HuH-7 (cell line): ENCODE measurements around the gene AGBL5.
A peak's percentile ranks its signal among the peaks of the same experiment; 100 is the strongest.

ENCODE experiments used
- DNase-seq: peaks from one replicate; pipeline ENCODE4 v3.0.0; 2011; ENCODE audit warnings: low spot score

AGBL5 gene

DNA sequence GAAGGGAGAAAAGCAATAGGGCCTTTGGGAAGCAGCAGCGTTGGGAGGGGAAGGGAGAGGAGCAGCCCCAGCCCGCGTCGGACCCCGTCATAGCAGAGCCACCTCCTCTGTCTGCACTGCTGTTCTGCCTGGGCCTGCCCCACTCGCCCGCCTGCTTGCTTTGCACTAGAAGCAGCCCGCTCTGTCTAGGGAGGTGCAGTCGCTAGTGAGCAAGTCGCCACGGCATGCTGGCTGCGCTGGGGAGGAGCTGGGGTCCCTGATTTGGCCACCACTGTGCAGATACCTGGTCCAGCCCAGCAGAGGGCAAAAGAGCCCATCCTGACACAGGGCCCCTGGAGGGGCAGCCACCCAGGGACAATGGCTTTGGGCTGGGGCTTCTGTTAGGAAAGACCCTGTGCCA is 26.7 kb upstream of the AGBL5 start:
- DNase-seq: no peak

DNA sequence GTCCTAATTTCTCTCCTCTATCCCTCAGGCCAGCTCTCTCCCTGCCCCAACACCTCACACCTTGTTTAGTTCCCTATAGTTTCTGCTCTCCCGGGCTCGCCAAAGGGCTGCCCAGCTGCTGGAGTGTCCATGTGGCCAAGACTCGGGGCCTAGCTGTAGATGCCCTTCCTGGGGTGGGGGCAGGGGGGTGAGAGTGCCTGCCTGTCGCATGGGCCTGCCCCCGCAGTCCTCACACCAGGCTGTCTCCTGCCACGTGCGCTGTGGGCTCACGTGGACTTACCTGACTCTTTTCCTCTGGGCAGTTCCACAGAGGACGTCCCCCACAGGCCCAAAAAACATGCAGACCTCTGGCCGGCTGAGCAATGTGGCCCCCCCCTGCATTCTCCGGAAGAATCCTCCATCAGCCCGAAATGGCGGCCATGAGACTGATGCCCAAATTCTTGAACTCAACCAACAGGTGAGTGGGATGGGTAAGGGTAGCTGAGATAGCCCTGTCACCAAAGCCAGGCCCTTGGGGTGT is 26.1 kb upstream of the AGBL5 start:
- DNase-seq: no peak

DNA sequence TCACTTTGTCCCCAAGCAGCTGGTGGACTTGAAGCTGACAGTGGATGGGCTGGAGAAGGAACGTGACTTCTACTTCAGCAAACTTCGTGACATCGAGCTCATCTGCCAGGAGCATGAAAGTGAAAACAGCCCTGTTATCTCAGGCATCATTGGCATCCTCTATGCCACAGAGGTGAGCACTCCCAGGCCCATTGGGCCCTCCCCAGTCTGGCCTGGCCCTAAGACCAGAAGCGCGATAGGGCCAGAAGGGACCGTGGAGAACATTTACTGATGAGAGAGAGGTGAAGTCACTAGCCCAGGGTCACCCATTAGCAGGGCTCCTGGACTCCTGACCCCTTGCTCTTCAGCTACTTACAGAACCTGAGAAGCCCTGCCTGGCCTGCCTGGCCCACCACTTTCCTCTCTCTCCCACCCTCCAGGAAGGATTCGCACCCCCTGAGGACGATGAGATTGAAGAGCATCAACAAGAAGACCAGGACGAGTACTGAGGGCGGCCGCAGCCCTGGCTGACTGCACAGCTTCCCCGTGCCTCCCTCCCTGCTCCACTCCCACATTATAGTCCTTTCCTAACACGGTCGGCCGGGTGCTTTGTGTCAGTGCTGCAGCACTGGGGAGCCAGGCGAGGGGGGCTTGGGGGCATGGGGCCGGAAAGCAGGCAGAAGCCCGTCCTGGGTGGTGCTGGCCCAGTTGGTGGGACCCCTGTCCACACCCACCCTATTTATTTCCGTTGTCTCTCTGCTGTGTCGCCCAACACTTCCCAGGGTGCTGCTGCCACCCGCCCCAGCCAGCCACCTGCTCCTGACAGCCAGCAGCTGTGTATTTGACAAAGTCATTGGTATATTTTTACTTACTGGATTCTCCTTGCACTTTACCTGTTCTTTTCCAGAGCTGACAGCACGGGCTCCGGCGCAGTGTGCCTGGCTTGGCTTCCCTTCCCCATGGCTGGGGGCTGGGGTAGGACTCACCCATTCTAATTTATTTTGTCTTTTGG is 25.3 kb upstream of the AGBL5 start:
- DNase-seq: no peak

DNA sequence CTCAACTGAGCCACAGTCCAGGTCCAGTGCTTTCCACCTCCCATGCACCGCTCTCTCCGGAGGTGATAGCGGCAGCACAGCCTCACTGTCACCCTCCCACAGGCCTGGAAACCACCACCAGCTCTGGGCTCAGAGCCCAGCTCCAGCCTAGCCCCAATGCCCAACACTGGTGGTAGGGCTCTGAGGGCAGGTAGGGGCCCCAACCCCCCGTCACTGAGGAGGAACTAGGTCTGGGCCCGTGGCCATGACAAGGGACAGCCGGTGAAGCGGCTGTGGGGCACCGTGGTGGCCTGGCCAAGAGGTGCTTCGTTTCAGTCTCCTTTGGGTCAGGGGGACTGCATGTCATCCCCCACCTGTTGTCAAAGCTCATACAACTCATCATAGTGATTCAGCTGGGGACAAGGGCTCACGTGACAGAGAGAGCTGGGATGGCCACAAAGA is 24.2 kb upstream of the AGBL5 start:
- DNase-seq: no peak

DNA sequence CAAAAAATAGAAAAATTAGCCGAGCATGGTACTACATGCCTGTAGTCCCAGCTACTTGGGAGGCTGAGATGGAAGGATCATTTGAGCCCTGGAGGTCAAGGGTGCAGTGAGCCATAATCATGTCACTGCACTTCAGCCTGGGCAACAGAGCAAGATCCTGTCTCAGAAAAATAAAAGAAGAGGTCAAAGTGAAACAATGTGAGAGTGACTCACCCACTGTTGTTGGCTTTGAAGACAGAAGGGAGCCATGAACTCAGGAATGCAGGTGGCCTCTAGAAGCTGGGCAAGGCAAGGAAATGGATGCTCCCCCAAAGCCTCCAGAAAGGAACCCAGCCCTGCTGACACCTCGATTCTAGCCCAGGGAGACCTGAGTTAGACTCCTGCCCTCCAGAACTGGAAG is 22.4 kb upstream of the AGBL5 start:
- DNase-seq: no peak

DNA sequence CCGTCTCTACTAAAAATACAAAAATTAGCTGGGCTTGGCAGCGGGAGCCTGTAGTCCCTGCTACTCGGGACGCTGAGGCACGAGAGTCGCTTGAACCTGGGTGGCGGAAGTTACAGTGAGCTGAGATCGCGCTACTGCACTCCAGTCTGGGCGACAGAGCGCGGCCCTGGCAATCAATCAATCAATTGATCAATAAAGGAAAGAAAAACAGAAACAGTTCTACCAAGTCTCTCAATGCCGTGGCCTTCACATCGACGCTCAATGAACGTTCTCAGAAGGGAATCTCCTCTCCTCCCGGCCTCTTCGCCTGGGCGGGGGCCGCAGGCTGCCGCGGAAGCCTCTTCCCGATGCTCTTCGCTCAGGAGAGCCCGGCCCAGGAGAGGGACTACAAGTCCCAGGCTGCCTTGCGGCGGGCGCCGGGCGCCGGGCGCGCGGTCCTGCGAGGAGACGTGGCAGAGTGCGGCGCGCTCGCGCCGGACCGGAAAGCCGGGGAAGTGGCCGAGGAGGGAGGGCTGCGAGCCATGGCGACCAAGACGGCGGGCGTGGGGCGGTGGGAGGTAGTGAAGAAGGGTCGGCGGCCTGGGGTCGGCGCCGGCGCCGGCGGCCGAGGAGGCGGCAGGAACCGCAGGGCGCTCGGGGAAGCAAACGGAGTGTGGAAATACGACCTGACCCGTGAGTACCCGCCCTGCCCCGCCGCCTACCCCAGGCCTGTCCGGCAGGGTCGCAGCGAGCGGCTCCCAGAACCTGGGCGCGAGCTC is 18.8 kb upstream of the AGBL5 start, which contains the start of gene TMEM214:
TSS of gene TMEM214 (plus strand) at position 471 of the 758 bp plus-strand sequence. CDS start at position 522, 51 bp downstream.
- peak; percentile 94 for DNase-seq

DNA sequence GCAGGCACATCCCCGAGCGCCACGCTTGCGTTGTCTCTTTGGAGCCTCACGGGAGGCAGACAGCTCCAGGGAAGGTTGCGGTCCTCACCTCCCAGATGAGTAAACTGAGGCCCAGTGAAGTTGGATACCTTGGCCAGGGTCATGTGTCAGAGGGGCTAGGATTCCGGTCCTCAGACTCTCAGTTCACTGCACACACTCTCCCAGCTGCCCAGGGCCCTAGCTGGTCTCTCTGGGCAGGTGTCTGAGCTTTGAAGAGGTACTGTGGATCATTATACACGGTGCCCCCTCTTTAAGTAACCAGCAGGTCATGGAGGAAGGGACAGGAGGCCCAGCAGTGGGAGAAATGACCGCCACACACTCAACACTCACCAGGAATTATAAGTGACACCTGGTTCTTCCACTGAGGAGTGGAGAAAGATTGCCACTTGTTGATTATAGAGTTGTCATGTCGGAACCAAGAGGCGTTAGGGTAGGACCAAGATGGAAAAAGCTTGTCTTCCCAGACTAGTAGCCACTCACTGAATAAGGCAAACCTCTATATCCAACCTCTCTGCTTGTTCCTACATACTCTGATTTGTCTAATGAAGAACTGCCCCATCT is 18.1 kb upstream of the AGBL5 start:
- DNase-seq: no peak

DNA sequence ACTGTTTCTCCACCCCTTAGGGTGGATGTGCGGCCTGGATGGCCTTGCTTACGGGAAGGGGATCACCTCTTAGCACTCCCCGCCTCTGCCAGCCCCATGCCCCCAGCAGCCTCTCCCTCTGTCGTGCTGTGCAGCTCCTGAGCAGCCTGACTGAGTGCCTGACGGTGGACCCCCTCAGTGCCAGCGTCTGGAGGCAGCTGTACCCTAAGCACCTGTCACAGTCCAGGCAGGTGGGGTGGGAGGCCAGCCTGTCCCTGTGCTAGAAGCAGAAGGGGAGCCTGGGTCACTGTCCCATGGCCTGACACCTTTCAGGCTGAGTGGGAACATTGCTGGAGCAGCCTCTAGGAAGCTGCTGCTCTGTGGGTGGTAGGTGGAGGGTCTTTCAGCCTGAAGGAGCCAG is 13.5 kb upstream of the AGBL5 start:
- no peak for DNase-seq

DNA sequence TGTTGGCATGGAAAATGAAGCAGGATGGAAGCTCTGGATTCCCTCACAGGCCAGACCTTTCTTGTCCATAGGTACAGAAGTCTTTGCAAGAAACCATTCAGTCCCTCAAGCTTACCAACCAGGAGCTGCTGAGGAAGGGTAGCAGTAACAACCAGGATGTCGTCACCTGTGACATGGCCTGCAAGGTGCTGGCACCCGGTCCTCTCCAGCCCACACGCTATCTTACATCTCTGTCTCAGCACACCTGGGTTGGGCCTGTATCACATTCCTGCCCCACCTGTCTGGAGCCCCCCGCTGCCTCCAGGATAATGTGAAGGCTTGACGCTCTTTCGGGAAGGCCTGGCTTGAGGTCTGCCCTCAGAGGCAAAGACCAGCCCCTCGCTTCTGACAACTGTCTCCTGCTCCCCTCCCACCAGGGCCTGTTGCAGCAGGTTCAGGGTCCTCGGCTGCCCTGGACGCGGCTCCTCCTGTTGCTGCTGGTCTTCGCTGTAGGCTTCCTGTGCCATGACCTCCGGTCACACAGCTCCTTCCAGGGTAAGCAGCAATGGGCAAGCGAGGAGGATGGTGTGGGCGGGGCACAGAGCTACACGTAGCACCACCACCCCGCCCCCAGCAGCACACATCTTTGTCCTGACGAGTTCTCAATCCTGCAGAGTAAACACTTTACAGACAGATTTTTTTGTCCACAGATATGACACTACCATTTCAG is 12.7 kb upstream of the AGBL5 start:
- DNase-seq: no peak

DNA sequence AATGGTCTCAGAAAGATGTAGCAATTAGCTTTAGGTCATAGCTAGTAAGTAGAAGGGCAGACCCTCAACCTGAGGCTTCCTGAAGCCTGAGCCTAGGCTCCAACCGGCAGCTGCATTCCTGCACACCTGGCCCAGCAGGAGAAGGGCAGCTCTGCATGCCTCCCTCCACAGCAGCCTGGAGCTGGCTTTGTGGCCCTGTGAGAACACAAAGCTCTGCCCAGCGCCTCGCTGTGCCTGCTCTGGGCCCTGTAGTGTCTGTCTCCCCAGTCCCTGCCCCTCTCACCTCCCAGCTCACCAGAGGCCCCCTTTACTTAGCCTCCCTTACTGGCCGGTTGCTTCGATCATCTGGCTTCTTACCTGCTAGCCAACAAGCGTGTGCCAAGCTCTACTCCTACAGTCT is 12.0 kb upstream of the AGBL5 start:
- no peak for DNase-seq

DNA sequence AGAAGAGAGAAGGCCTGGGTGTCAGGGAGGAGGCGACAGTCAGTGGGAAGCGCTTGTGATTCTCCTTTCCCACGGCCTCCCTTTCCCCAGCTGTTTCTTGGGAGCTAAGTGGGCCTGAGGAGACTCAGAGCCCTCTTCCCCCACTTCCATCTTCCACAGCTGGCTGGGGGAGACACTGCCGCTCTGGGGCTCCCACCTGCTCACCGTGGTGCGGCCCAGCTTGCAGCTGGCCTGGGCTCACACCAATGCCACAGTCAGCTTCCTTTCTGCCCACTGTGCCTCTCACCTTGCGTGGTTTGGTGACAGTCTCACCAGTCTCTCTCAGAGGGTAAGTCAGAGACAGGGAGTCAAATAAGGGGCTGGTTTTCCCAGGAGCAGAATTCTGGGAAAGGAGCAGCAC is 11.6 kb upstream of the AGBL5 start:
- DNase-seq: no peak

DNA sequence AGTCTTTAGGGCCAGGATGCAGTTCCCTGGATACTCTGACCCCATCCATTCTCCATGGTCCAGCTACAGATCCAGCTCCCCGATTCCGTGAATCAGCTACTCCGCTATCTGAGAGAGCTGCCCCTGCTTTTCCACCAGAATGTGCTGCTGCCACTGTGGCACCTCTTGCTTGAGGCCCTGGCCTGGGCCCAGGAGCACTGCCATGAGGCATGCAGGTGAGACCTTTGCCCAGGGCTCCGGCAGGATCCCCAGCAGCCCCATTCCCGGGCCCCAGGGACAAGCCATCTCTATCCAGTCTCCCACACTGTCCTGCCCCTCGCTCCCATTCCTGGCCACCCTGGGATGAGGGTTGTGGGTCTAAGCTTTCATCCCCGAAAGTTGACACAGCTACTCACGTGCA is 11.2 kb upstream of the AGBL5 start:
- no peak for DNase-seq

DNA sequence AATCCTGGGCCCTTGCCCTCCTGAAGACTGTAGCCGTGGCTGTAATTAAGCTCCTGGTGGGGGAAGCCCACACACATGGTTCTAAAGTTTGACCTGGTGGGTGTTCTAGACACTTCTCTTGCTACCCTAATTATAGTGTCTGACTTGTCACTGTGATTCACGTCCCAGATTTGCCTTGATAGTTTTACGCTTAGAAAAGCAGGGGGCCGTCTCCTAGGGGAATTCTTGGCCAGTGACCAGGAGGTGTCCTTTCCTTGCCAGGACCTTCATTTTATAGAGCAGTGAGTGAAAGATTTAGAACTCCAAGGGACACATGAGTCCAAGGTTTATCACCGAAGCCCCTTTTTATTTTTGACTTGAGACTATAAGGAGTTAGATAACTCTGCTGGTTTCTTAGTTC is 9.7 kb upstream of the AGBL5 start:
- DNase-seq: no peak

DNA sequence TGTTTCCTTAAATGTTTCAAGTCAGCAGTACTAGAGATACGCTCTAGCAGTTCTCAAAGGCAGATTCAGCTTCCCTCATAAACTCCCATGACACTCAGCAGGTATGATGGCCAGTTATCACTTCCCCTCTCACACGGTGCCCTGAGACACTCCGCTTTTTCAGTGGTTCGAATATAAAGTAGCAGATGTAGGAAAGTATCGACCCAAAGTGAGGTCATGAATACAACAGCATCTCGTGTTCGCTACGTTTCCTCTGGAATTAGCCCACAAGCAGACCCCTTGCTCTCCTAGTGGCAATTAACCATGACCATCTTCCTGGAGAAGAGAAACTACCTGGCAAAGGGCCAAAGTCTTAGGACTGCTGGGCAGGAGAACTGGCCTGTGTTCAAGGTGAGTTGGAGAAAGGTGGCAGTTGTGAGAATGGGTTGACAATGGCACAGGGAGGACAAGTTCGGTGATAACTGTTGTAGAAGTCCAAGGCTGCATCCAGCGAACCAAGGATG is 9.3 kb upstream of the AGBL5 start:
- no peak for DNase-seq

DNA sequence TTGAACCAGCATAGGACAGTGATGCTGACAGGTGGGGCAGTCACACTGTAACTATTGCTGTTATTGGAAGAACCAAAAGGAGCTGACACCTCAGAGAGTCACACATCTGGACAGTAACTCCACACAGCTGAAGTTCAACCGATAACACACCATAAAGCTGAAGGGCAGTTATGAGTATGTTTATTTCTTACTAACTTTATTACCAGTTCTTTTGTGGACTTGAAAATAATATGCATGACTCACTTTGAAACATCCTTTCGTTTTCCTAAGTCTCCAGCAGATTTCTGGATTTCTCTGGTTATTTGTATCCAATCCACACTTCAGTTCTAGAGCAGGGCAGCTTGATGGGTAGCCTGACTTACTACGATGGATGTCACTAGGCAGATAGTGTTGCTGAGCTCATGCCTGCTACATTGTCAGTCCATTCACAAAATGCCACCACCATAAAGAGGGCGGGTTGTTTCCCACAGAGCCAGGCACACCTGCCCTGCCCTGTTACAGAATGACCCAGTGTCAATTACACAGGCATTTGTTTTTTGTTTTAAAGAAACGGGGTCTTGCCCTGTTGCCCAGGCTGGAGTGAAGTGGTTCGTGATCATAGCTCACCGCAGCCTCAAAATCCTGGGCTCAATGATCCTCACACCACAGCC is 8.4 kb upstream of the AGBL5 start:
- DNase-seq: no peak

DNA sequence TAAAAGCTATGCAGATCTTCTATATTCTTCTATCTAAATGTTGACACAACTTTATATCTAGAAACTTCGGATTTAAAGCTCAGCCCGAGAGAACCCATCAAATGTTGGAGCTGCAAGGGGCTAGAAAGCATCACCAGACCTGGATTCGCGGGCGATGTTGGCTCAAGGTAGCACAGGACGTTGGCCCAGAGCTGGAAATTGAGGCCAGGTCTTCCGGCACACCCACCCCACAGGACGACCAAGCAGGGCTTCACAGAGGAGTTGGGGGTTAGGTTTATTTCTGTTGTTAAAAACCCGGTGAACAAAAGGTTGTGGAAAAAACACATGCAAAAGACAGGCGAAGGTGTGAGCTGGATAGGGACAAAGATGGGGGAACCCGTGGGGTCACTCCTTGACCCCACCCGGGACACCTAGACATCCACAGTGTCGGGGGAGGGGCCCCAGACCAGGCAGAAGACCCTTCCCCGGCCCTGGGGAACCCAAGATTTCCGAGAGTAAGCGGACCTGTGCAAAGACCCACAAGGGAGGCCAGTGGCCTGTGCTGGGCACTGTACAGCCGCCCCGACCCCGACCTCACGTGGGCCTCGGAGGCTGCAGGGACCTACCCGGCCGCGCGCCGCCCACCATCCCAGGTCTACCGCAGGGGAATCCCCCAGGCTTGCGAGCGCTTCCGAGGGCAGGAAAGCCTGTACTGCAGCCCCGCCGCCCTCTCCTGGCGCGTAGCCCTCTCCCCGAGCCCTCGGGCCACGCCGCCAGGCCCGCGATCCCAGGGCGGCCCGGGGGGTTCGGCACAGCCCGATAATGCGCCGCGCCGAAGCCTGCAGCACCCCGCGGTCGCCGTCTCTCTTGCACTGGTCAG is 1.8 kb upstream of the AGBL5 start:
- DNase-seq: peak; percentile 62

DNA sequence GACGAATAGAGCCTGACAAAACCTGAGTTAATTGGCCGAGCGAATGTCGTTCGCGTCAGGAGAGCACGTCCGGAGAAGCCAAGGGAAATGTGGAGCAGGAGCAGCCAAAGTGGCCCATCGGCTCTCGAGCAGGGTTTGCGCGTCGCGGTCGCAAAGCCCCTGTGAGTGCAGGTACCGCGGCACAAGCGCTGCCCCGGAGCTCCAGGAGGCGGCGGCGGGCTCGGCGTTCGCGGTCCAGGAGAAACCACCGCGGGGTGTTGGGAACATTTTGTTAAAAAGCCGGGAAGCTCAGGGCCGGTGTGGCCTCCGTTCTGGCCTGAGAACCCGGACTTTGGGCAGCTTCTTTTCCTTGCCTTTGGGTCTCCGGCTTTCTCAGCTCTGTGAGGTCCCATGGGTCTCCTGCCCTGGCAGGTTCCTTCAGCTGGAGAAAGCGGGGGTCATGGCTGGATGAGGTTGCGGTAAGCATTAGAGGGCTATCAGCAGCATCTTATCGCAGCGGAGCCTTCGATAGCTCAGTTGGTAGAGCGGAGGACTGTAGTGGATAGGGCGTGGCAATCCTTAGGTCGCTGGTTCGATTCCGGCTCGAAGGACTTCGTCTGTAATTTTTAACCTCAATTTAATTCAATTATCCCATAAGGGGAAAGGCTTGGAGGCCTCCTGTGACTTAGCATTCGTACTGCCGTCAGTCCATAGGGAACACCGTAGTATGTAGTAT is 1.0 kb upstream of the AGBL5 start:
- DNase-seq: peak; percentile 75

DNA sequence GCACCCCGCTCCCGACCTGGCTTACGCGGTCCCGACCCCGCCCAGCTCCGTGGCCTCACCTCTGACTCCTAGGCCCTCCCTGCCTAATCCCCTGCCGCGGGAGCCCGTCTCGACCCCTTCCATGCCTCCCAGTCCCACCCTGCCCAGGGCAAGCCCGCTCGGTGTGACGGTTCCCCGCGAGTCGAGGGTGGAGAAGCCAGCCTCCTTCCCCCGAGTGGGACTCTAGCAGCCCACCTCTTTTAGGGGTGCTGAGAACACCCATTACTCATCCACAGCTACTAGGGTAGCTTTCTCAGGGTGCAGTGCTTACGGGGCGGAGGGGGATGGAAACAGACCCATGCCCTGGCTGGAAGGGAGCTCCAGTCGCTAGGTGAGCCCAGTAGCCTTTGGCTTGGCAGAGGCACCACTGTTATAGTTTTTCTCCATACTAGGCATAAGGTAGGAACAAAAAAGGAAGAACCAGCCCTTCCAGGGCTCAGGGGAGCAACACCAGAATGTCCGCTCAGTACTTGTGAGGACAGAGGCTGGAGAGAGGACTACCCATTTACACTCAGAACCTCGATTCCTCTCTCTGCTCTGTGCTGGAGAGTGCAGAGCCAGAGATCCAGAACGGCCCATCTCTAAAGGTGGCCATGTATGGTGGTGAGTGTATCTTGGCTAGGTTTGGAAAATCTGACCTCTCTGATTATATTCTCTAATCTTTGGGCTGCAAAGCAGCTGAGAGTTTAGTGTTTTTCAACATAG is 606 bp downstream of the AGBL5 start:
- peak; percentile 42 for DNase-seq

DNA sequence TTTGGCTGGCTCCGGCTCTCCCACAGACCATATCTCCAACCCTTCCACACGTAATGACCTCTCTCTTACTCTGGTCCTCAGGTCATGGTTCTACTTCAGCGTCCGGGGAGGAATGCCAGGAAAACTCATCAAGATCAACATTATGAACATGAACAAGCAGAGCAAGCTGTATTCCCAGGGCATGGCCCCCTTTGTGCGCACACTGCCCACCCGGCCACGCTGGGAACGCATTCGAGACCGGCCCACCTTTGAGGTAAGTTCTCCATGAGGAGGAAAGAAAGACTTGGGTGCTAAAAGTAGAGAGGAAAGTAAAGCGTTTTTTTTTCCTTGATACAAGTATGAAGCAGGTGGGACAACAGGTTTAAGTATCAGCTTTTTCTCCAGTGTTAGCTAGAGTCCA is 1.9 kb downstream of the AGBL5 start:
- DNase-seq: no peak
